Activated CD4-positive, alpha-beta T cell treated with anti-CD3 and anti-CD28 coated beads for 48 hours (primary cell): Measurements from ENCODE around the gene TARS2.

ENCODE experiments used
- DNase-seq: peaks from one replicate; pipeline ENCODE4 v3.0.0-alpha.2; 2020

The TARS2 gene

GRCh38 chr1:150511551-150511950 lies 24.3 kb downstream of the TARS2 start:
- DNase-seq = no peak

- DNase-seq = no peak
These were observed 24.9 kb downstream of the TARS2 start for GRCh38 chr1:150511985-150512660.

GRCh38 chr1:150512846-150513245 lies 25.6 kb downstream of the TARS2 start:
- no peak for DNase-seq

- DNase-seq = no peak
These were observed 26.2 kb downstream of the TARS2 start for GRCh38 chr1:150513351-150513791.

- no peak for DNase-seq
These were observed 27.0 kb downstream of the TARS2 start for GRCh38 chr1:150514260-150514659.

GRCh38 chr1:150514913-150515327 lies 27.7 kb downstream of the TARS2 start:
- no peak for DNase-seq

- DNase-seq = peak; percentile 93
These were observed 28.3 kb downstream of the TARS2 start, which contains the start of gene FALEC for GRCh38 chr1:150515328-150516049. Gene FALEC (plus strand): TSS chr1:150515752.

GRCh38 chr1:150516050-150516591 lies 28.9 kb downstream of the TARS2 start:
- DNase-seq = peak; percentile 20

GRCh38 chr1:150516616-150517015 lies 29.4 kb downstream of the TARS2 start:
- no peak for DNase-seq

GRCh38 chr1:150521196-150521968 lies 34.2 kb downstream of the TARS2 start:
- no peak for DNase-seq

GRCh38 chr1:150525348-150525747 lies 38.1 kb downstream of the TARS2 start:
- no peak for DNase-seq

- DNase-seq = no peak
These were observed 41.0 kb downstream of the TARS2 start for GRCh38 chr1:150528196-150528595.

- no peak for DNase-seq
These were observed 41.8 kb downstream of the TARS2 start for GRCh38 chr1:150529017-150529416.

- no peak for DNase-seq
These were observed 43.4 kb downstream of the TARS2 start for GRCh38 chr1:150530491-150531159.

- DNase-seq = no peak
These were observed 45.6 kb downstream of the TARS2 start for GRCh38 chr1:150532860-150533259.

- no peak for DNase-seq
These were observed 46.8 kb downstream of the TARS2 start for GRCh38 chr1:150534002-150534401.

GRCh38 chr1:150535511-150536287 lies 48.5 kb downstream of the TARS2 start:
- no peak for DNase-seq

- no peak for DNase-seq
These were observed 49.9 kb downstream of the TARS2 start for GRCh38 chr1:150536836-150537731.

GRCh38 chr1:150537732-150538684 lies 50.8 kb downstream of the TARS2 start:
- DNase-seq = no peak
